K562 (cell line): ENCODE results near the gene IRS1.

ENCODE experiments used
- BHLHE40 ChIP-seq: IDR thresholded peaks from 2 replicates; pipeline ENCODE4 v1.6.1; 2011; ENCODE audit warnings: low read length, improper control_type of control experiment
- CREB1 ChIP-seq, 2 experiments: sonication (generic) in 1 of 2; formaldehyde crosslinking in 1 of 2; IDR thresholded peaks; 2 replicates each; pipeline versions ENCODE4 v1.6.1 to v1.8.0; 2012 to 2022; ENCODE audit warnings: inconsistent platforms in 1 of 2, mild to moderate bottlenecking in 1 of 2, missing genetic modification reagents in 1 of 2, moderate library complexity in 1 of 2
- MAFK ChIP-seq: IDR thresholded peaks from 2 replicates; pipeline ENCODE4 v1.6.1; 2011; ENCODE audit warnings: low read length, improper control_type of control experiment
- MEIS2 ChIP-seq: fragments of 450-650 bp; IDR thresholded peaks from 2 replicates; pipeline ENCODE4 v1.6.1; 2014; ENCODE audit warnings: mild to moderate bottlenecking; ENCODE audit not compliant: partially characterized antibody
- POLR2A ChIP-seq: fragments of 450-650 bp; conservative IDR thresholded peaks from 2 replicates; pipeline ENCODE4 v1.6.1; 2016
- SIRT6 ChIP-seq: IDR thresholded peaks from one replicate; pipeline ENCODE4 v1.6.1; 2012; ENCODE audit warnings: low read depth, mild to moderate bottlenecking, control low read depth, inconsistent platforms, low read length, moderate library complexity
- TCF7L2 ChIP-seq: fragments of 150-350 bp; IDR thresholded peaks from 2 replicates; pipeline ENCODE4 v1.6.1; 2016; ENCODE audit warnings: low read depth, mild to moderate bottlenecking, low read length, moderate library complexity
- ZNF143 ChIP-seq: sonication (generic); formaldehyde crosslinking; IDR thresholded peaks from 2 replicates; pipeline ENCODE4 v1.9.0; 2022; ENCODE audit warnings: mild to moderate bottlenecking, missing genetic modification reagents
- ZNF785 ChIP-seq: fragments of 250-450 bp; sonication (Bioruptor Pico); IDR thresholded peaks from 2 replicates; pipeline ENCODE4 v1.4.0; 2020; ENCODE audit warnings: mild to moderate bottlenecking
- TF ChIP-seq, protein P1 (sequence below): fragments of 250-450 bp; sonication (Bioruptor Pico); IDR thresholded peaks from 2 replicates; pipeline ENCODE4 v1.5.0; 2020; ENCODE audit warnings: mild to moderate bottlenecking
- TF ChIP-seq, protein P2 (sequence below): fragments of 150-350 bp; conservative IDR thresholded peaks from 2 replicates; pipeline ENCODE4 v1.6.1; 2014; ENCODE audit warnings: low read length

DNA sequence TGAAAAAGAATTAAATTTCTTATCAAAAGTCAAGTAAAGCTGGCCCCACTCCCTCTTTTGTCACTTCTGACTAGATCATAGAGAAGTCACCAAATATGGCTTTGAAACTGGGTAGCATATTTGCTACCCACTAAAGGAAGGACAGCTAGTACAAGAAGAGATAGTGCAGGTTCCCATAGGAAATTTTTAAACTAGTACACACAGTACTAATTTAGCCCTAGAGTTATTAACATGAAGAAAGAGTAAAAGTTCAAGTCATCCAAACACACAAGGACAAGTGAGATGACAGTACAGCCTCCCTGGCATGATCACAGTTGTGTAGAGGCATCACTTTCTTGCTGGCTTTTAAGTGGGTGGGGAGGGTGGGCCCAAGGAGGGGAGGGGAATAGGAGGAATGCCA is 100.9 kb downstream of the IRS1 start:
- TF ChIP-seq ZNF143 (CRISPR knock-in tag) (no peak), POLR2A (no peak), SIRT6 (no peak), TCF7L2 (no peak), ZNF785 (no peak), MEIS2 (no peak), CREB1 (IDR thresholded peaks at IDR 0.05) (no peak), CREB1 (CRISPR knock-in tag; IDR thresholded peaks at IDR 0.05) (no peak), MAFK (no peak), BHLHE40 (no peak)
- TF ChIP-seq, protein P1, sequence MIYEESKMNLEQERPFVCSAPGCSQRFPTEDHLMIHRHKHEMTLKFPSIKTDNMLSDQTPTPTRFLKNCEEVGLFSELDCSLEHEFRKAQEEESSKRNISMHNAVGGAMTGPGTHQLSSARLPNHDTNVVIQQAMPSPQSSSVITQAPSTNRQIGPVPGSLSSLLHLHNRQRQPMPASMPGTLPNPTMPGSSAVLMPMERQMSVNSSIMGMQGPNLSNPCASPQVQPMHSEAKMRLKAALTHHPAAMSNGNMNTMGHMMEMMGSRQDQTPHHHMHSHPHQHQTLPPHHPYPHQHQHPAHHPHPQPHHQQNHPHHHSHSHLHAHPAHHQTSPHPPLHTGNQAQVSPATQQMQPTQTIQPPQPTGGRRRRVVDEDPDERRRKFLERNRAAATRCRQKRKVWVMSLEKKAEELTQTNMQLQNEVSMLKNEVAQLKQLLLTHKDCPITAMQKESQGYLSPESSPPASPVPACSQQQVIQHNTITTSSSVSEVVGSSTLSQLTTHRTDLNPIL (CRISPR knock-in tag), result no peak
- TF ChIP-seq, protein P2, sequence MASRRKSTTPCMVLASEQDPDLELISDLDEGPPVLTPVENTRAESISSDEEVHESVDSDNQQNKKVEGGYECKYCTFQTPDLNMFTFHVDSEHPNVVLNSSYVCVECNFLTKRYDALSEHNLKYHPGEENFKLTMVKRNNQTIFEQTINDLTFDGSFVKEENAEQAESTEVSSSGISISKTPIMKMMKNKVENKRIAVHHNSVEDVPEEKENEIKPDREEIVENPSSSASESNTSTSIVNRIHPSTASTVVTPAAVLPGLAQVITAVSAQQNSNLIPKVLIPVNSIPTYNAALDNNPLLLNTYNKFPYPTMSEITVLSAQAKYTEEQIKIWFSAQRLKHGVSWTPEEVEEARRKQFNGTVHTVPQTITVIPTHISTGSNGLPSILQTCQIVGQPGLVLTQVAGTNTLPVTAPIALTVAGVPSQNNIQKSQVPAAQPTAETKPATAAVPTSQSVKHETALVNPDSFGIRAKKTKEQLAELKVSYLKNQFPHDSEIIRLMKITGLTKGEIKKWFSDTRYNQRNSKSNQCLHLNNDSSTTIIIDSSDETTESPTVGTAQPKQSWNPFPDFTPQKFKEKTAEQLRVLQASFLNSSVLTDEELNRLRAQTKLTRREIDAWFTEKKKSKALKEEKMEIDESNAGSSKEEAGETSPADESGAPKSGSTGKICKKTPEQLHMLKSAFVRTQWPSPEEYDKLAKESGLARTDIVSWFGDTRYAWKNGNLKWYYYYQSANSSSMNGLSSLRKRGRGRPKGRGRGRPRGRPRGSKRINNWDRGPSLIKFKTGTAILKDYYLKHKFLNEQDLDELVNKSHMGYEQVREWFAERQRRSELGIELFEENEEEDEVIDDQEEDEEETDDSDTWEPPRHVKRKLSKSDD, result no peak
